HG03378 (cell line): ENCODE data around the gene PCNX1.
"Not testable (repeated sequence)": the region's sequence is repeated elsewhere in the genome, so short reads cannot be mapped to it uniquely, and the experiment has no call there.

Experiments used
- ATAC-seq: cut with Tn5 transposase; IDR thresholded peaks from one replicate; pipeline ENCODE4 v1.9.1; 2021; ENCODE audit warnings: mild to moderate bottlenecking, moderate library complexity; ENCODE audit not compliant: unreplicated experiment

PCNX1 gene

DNA sequence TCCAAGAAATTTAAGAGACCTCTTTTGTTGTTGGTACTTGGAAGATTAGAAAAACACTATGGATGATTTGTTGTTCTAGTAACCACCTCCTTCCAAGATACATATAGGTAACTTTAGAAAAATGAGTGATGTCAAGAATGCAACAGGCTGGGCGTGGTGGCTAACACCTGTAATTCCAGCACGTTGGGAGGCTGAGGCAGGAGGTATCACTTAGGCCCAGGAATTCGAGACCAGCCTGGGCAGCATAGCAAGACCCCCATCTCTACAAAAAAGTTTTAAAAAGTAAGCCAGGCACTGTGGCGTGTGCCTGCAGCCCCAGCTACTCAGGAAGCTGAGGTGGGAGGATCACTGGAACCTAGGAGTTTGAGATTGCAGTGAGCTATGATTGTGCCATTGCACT is 97.8 kb downstream of the PCNX1 start:
- ATAC-seq: no peak

DNA sequence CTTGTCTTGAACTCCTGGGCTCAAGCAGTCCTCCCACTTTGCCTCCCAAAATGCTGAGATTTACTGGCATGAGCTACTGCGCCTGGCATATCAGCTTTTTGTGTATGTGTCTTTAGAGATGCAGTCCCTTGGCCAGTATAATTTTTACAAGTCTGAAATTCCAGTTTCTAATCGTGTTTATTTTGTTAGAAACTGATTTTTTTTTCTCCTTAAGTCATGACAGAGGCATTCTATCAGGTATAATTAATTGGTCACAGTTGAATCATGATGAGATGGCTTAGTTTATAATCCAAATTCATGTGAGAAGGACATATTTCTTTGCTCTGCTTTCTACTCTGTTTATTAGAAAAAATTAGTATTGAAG is 98.9 kb downstream of the PCNX1 start:
- ATAC-seq: no peak

- no peak for ATAC-seq
Observed at GRCh38 chr14:71011479-71011878, 104.2 kb downstream of the PCNX1 start.

- no peak for ATAC-seq
Observed at GRCh38 chr14:71012888-71013287, 105.6 kb downstream of the PCNX1 start.

- no peak for ATAC-seq
Observed at GRCh38 chr14:71013551-71014192, 106.4 kb downstream of the PCNX1 start.

DNA sequence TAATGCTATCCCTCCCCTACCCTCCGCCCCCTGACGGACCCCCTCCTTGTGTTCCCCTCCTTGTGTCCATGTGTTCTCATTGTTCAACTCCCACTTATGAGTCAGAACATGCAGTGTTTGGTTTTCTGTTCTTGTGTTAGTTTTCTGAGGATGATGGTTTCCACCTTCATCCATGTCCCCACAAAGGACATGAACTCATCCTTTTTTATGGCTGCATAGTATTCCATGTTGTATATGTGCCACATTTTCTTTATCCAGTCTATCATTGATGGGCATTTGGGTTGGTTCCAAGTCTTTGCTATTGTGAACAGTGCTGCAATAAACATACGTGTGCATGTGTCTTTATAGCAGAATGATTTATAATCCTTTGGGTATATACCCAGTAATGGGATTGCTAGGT is 112.7 kb downstream of the PCNX1 start:
- ATAC-seq: not testable (repeated sequence)

- ATAC-seq: no peak
Observed at GRCh38 chr14:71021347-71022011, 114.2 kb downstream of the PCNX1 start.

DNA sequence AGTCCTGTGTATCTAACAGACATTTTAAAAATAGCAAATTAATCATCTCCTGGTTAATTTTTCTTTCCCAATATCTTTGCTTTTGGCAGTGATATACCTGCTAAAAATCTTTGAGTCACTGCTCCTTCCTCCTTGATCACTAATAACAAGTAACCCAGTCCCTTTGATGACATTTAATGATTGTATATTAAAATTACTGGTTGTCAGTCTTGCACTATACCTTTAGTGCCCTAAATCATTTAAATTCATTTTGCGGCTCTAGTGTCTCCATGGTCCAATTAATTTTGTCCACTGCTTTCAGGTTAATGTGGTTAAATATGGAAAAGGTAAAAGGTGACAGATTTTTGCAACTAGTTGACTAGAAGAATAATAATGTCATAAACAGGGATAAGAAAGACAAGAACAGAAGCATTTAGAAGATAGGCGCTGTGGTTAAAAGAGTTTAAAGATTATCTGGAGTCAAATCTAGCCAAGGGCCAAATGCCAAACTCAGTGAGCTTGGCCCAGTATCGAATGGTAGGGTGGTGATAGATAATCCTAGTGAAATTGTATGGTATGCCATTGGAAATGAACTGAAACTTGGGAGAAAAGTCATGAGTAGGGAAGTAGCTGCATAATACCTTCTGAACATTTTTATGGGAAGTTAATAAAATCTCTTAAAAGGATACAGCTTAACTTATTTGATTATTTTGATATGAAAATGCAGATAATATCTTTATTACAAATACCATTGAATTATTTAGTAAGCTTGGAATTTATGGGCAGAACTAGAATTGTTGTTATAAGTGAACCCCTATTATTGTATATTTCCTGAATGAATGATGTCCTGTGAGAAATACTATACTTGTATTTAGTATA is 115.0 kb downstream of the PCNX1 start:
- no peak for ATAC-seq

DNA sequence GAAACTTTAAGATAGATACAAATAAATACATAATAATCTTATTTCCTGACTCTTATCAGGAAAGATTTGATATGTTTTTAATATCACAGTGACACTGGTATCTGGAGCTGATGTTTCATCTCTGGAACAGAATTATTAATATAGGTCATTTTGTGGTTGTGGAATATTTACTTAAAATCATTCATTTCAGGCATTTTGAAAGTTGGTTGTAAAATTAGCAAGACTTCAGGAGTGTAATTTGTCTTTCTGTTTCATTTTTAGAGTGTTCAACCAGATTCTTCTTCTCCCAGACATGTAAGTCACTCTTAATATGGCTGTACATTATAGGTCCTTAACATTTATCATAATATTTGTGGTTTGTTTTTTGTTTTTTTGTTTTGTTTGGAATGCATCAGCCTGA is 115.7 kb downstream of the PCNX1 start:
- ATAC-seq: no peak

DNA sequence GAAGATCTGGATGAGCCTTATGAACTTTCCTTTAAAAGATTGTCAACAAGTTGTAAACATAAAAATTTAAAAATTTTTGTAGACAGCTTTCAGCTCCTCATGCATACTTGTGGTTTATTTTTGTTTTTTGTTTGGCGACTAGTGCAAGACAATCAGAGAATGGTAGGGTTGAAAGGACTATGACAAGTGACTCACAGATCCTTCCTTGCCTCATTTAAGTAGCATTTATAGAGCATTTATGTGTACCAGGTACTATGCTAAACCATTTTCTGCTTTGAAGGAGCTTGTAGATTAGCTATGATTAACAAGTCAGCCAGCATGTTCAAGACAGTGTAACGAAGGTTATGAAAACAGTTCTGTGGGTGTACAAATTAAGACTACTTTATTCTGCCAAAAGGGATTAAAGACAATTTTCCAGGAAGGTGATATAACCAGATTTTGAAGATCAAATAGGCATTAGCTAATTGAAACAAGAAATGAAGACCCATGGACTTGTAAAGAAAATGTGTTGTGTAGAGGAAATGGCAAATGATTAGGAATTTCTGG is 122.0 kb downstream of the PCNX1 start:
- no peak for ATAC-seq

- ATAC-seq: no peak
Observed at GRCh38 chr14:71031000-71031399, 123.7 kb downstream of the PCNX1 start.

GRCh38 chr14:71036433-71036832 is 129.2 kb downstream of the PCNX1 start:
- ATAC-seq: no peak

- no peak for ATAC-seq
Observed at GRCh38 chr14:71048393-71048792, 141.1 kb downstream of the PCNX1 start.

GRCh38 chr14:71049435-71050133 is 142.3 kb downstream of the PCNX1 start:
- no peak for ATAC-seq

GRCh38 chr14:71050227-71050823 is 143.1 kb downstream of the PCNX1 start:
- ATAC-seq: no peak

- no peak for ATAC-seq
Observed at GRCh38 chr14:71054706-71055105, 147.4 kb downstream of the PCNX1 start.

- no peak for ATAC-seq
Observed at GRCh38 chr14:71056168-71056567, 148.9 kb downstream of the PCNX1 start.

GRCh38 chr14:71060274-71060673 is 153.0 kb downstream of the PCNX1 start:
- no peak for ATAC-seq

DNA sequence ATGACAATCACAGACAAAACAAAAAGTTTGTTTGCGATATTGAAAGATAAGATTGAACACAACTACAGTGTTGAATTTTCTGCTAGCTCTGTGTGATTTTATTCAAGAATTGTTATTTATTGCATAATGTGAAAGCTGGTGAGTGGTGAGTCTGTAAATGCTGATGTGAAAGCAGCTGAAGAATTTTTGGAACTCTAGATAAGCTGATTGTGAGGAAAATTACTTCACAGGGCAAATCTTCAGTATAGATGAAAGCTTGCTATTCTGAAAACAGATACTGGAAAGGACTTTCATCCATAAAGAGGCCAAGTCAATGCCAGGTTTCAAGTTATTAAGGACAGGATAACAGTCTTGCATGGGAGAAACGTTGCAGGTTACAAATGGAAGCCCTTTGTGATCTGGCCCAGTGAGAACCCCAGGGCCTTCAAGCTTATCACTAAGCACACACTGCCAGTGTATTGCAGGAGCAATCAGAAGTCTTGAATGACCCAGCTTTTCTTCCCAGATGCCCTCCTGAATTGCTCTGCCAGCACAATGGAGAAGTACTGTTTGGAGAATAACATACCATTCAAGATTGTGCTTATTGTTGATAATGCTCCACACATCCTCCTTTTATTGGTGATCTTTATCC is 153.7 kb downstream of the PCNX1 start:
- ATAC-seq: no peak

GRCh38 chr14:71061458-71061857 is 154.2 kb downstream of the PCNX1 start:
- ATAC-seq: no peak
